ENCODE measurements around the gene SPRR5. TPM values are rescaled to one million over a fixed set of nuclear protein-coding genes. Genes with fewer than 3 reads are reported as not detected.

The SPRR5 gene
- total and polyA plus RNA-seq, 2 of the 8 experiments (the other 6 are each of a cell fraction or from before 2014, with no cell fraction given): not detected

- Histone ChIP-seq H2BK20ac (ENCODE audit: low read length) (no peak overlapping the region), H4K91ac (replicated peaks; ENCODE audit: insufficient read length, low read length) (no peak overlapping the region), H3K23me2 (ENCODE audit: low read depth, low read length) (no peaks in the 10 kb centered on the region; the same call in 1 of the 2 replicates), H3K56ac (replicated peaks; ENCODE audit: insufficient read length, low read depth, low read length) (no peak overlapping the region), H3K4me2 (ENCODE audit: insufficient read depth in 1 of 2, low read depth in 2 of 2, low read length in 2 of 2) (no peak overlapping the region), H3K4me3 (ENCODE audit: extremely low read depth in 1 of 4, insufficient read depth in 2 of 4, low read depth in 3 of 4, low read length in 4 of 4) (no peak overlapping the region), H3K79me2 (ENCODE audit: control insufficient read depth in 1 of 2, insufficient read depth in 2 of 2, low read length in 2 of 2) (no peaks in the 10 kb centered on the region), H3K9ac (replicated peaks in 1 of 4; ENCODE audit: extremely low read depth in 1 of 4, low read depth in 3 of 4, low read length in 3 of 4) (no peak overlapping the region), H4K5ac (ENCODE audit: insufficient read length, low read depth, low read length) (no peak overlapping the region), H3K4me1 (replicated peaks in 1 of 4; ENCODE audit: control insufficient read depth in 3 of 4, insufficient read depth in 4 of 4, low read length in 3 of 4) (no peaks in the 10 kb centered on the region), H3K18ac (ENCODE audit: extremely low read depth, low read length) (no peak overlapping the region), H3K36me3 (ENCODE audit: control insufficient read depth in 2 of 4, insufficient read depth in 4 of 4, low read length in 3 of 4) (no peaks in the 10 kb centered on the region), H3K9me3 (ENCODE audit: insufficient read depth in 2 of 2, low read depth in 1 of 2, low read length in 1 of 2) (no peaks in the 10 kb centered on the region; a peak in 1 of 4 replicates), H3K27me3 (replicated peaks in 1 of 4; ENCODE audit: control insufficient read depth in 3 of 4, extremely low read depth in 1 of 4, insufficient read depth in 3 of 4, low read length in 3 of 4) (no peaks in the 10 kb centered on the region; a peak in 1 of 7 replicates), H3K23ac (ENCODE audit: insufficient read length) (no peak overlapping the region), H3K79me1 (ENCODE audit: low read depth, low read length) (no peaks in the 10 kb centered on the region), H4K20me1 (replicated peaks in 1 of 2; ENCODE audit: control insufficient read depth in 1 of 2, insufficient read depth in 2 of 2, low read length in 2 of 2) (no peaks in the 10 kb centered on the region), H3K4ac (replicated peaks; ENCODE audit: insufficient read length, low read depth, low read length) (no peak overlapping the region), H2AK5ac (ENCODE audit: low read depth, low read length) (no peak overlapping the region), H3K27ac (ENCODE audit: low read depth, low read length) (no peak overlapping the region), H2AFZ (ENCODE audit: low read length) (no peak overlapping the region), H2BK5ac (ENCODE audit: low read depth, low read length) (no peak overlapping the region; the same call in 1 of the 2 replicates), H2BK15ac (ENCODE audit: low read length) (no peak overlapping the region), H2BK12ac (ENCODE audit: low read depth, low read length) (no peak overlapping the region), H4K8ac (ENCODE audit: extremely low read depth, insufficient read depth, low read length) (no peak overlapping the region; the same call in 1 of the 2 replicates), H2BK120ac (replicated peaks; ENCODE audit: low read depth, low read length) (no peak overlapping the region), H3K14ac (ENCODE audit: insufficient read length) (no peak overlapping the region)
- DNase-seq (ENCODE audit: low read depth in 1 of 2, low spot score in 2 of 2) (peak in 1 of 2 experiments; percentile 22), FAIRE-seq (no peak)
- ChIA-PET POLR2A (ENCODE audit: partially characterized antibody) (no interaction called here), CTCF (ENCODE audit: partially characterized antibody) (interaction anchor here (0.9 to 1.8 kb wide), 3 partner anchors 207 to 229 kb away, joined by 3 to 6 read pairs (median 3); no protein-coding TSS in a partner anchor)
- 89% methylated on average over 6 of the region's 6 CpGs; no CpG with 5 or more reads in 1 of the 2 experiments for WGBS, 2 experiments (ENCODE audit: extremely low coverage in 1 of 2, insufficient coverage in 1 of 2, insufficient read length in 1 of 2, insufficient replicate concordance in 2 of 2, low coverage in 1 of 2, low lambda C conversion rate in 2 of 2, missing lambda C conversion rate in 1 of 2)
- TF ChIP-seq TAF1 (IDR thresholded peaks at IDR 0.05; ENCODE audit: low read depth, low read length) (no peak), CBX5 (IDR thresholded peaks at IDR 0.05; ENCODE audit: low read depth, low read length) (no peak), NRF1 (IDR thresholded peaks at IDR 0.05; ENCODE audit: low read depth, low read length) (no peak), PHF8 (conservative IDR thresholded peaks at IDR 0.05; ENCODE audit: low read depth, low read length) (no peak), CTBP2 (IDR thresholded peaks at IDR 0.05; ENCODE audit: borderline replicate concordance, insufficient read depth, insufficient read length, low read length) (no peak), CREB1 (IDR thresholded peaks at IDR 0.05) (no peak), KDM4A (IDR thresholded peaks at IDR 0.05; ENCODE audit: low read depth, low read length, severe bottlenecking) (no peak), GABPA (IDR thresholded peaks at IDR 0.05; ENCODE audit: borderline replicate concordance, insufficient read depth, low read length) (no peak), FOSL1 (IDR thresholded peaks at IDR 0.05; ENCODE audit: insufficient read depth, low read depth, low read length) (no peak), NANOG (IDR thresholded peaks at IDR 0.05; ENCODE audit: insufficient read depth, low read depth, low read length, poor library complexity, severe bottlenecking) (no peak), EP300 (IDR thresholded peaks at IDR 0.05; ENCODE audit: borderline replicate concordance in 1 of 2, low read depth in 2 of 2, low read length in 2 of 2) (no peak), TCF12 (IDR thresholded peaks at IDR 0.05; ENCODE audit: low read depth, low read length) (no peak), TBP (IDR thresholded peaks at IDR 0.05; ENCODE audit: low read depth, low read length) (no peak)
These were observed 34.3 kb downstream of the SPRR5 start for GRCh38 chr1:152981146-152981871.

Data from H1 (cell line).